Measurements from ENCODE around the gene PROB1.
"Not testable (repeated sequence)": the region's sequence is repeated elsewhere in the genome, so short reads cannot be mapped to it uniquely, and the experiment has no call there.

GRCh38 chr5:139345442-139345841 lies 49.5 kb downstream of the PROB1 start:
- not testable (repeated sequence) for TF ChIP-seq EZH2 (IDR thresholded peaks at IDR 0.05; ENCODE audit: low read length); CTCF (optimal IDR thresholded peaks at IDR 0.05 in 1 of 3, IDR thresholded peaks at IDR 0.05 in 1 of 3, conservative IDR thresholded peaks at IDR 0.05 in 1 of 3; ENCODE audit: extremely low read depth in 1 of 3, insufficient read depth in 2 of 3, low read length in 3 of 3)
